Nephron progenitor cell (in vitro differentiated cells): ENCODE measurements around the gene MAGEF1.

Source experiments
- DNase-seq: peaks from one replicate; pipeline ENCODE4 v3.0.0; 2021
- H3K27ac Mint-ChIP-seq: 2 replicates; pipeline ENCODE4 v1.8.0; 2021; ENCODE audit warnings: mild to moderate bottlenecking, moderate library complexity, mixed read lengths
- H3K27me3 Mint-ChIP-seq: 2 replicates; pipeline ENCODE4 v1.8.0; 2021; ENCODE audit warnings: mild to moderate bottlenecking, low read depth, mixed read lengths; ENCODE audit not compliant: poor library complexity
- H3K36me3 Mint-ChIP-seq: 2 replicates; pipeline ENCODE4 v1.8.0; 2021; ENCODE audit warnings: low read depth, mixed read lengths
- H3K4me1 Mint-ChIP-seq: 2 replicates; pipeline ENCODE4 v1.8.0; 2021; ENCODE audit warnings: mixed read lengths
- H3K4me3 Mint-ChIP-seq: 2 replicates; pipeline ENCODE4 v1.8.0; 2021; ENCODE audit warnings: mild to moderate bottlenecking, moderate library complexity, mixed read lengths
- H3K9me3 Mint-ChIP-seq: 2 replicates; pipeline ENCODE4 v1.8.0; 2021; ENCODE audit warnings: mild to moderate bottlenecking, moderate library complexity, mixed read lengths
- CTCF ChIP-seq: fragments of 200-600 bp; sonication (generic); IDR thresholded peaks from 2 replicates; pipeline ENCODE4 v1.5.0; 2021; ENCODE audit warnings: antibody characterized with exemption

The MAGEF1 gene

DNA sequence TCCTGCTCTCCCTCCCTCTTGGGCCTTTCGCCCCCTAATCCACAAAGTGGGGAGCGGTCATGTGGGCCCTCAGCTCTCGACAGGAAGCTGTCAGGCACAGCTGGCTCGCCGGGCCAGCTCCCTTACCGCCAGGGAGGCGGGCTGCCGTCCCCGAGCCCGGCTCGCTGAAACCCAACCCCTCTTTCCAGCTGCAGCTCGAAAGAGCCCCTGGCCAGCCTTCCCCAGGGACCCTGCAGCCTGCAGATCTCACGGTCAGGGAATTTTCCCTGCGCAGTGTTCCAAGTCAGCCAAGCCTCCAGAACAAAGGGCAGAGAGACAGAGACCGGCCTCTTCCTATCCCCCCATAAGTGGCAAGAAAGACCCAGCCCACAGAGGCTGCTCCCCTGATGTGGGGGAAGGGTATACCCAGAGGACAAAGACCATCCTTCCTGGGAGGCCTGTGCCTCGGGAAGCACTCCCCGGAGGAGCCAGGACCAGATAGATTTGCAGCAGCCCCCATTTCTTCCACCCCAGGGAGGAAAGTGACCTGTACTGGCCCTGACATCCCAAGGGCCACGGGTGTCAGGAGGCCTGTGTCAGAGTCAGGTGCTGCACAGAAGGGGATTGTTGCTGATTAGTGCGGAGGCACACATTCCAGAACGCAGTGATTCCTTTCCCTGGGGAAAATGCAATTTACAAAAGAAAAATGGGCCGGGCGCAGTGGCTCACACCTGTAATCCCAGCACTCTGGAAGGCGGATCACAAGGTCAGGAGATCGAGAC, 32.6 kb downstream of the MAGEF1 start:
- peaks cover 3% of the 10 kb centered on the region for H3K27me3 Mint-ChIP-seq
- DNase-seq: peak; percentile 88
- peak overlapping the region; percentile 100 for H3K27ac Mint-ChIP-seq
- H3K4me3 Mint-ChIP-seq: peak overlapping the region; percentile 64
- H3K4me1 Mint-ChIP-seq: peaks cover 70% of the 10 kb centered on the region
- H3K36me3 Mint-ChIP-seq: no peaks in the 10 kb centered on the region
- TF ChIP-seq CTCF: no peak
- H3K9me3 Mint-ChIP-seq: no peaks in the 10 kb centered on the region

- Mint-ChIP-seq H3K4me3 (peak overlapping the region; percentile 64), H3K4me1 (peaks cover 77% of the 10 kb centered on the region), H3K27me3 (peaks cover 7% of the 10 kb centered on the region), H3K36me3 (no peaks in the 10 kb centered on the region), H3K9me3 (no peaks in the 10 kb centered on the region), H3K27ac (peak overlapping the region; percentile 100)
- no peak for DNase-seq
- no peak for TF ChIP-seq CTCF
Measured at GRCh38 chr3:184678317-184679055, 33.4 kb downstream of the MAGEF1 start.

DNA sequence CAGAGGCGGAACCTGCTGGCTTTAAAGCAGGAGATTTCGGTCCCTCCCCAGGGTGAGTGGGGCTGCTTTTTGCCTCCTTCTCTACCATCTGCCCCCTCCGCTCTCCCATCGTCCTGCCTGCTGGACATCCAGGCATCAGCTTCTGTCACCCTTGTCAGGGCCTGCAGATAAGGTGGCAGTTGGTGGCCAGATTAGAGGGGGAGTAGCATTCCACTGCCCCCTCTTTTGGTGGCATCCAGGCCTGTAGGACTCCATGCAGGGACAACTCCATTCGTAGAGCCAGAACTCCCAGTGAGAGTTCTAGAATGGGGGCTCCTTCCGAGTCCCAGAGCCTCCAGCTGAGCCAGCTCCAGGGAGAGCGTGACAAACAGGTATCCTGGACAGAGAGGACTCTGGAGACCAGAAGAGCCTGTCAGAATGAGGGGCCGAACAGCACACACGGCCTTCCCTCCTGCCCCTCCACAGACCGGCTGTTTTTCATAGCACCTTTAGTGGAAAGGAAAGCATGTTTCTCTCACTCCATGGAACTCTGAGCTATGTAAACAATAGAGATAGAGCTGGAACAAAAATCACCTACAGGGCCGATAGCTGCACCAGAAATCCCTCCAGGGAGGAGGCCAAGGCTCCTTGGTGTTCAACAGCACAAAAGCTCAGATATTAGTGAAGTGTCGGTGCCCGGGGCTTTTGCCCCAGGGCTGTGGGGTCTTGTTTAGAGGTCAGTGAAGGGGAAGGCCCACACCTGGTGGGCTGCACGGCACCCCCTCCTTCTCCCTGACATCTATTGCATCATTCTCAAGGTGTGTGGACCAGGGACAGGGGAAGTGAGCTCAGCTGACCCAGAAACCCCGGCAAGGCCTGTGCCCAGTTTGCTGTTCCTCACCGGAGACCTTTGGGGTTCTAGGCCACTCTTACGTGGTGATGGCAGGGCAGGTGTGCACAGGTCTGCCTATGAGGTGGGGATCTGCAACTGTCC, 34.2 kb downstream of the MAGEF1 start:
- DNase-seq: no peak
- peaks cover 7% of the 10 kb centered on the region for H3K27me3 Mint-ChIP-seq
- no peaks in the 10 kb centered on the region for H3K9me3 Mint-ChIP-seq
- H3K4me1 Mint-ChIP-seq: peaks cover 86% of the 10 kb centered on the region
- no peaks in the 10 kb centered on the region for H3K36me3 Mint-ChIP-seq
- no peak for TF ChIP-seq CTCF
- peak overlapping the region; percentile 12 for H3K4me3 Mint-ChIP-seq
- H3K27ac Mint-ChIP-seq: no peak overlapping the region

- H3K36me3 Mint-ChIP-seq: no peaks in the 10 kb centered on the region
- DNase-seq: no peak
- peaks cover 7% of the 10 kb centered on the region for H3K27me3 Mint-ChIP-seq
- no peak overlapping the region for H3K4me3 Mint-ChIP-seq
- H3K4me1 Mint-ChIP-seq: peaks cover 90% of the 10 kb centered on the region
- H3K9me3 Mint-ChIP-seq: no peaks in the 10 kb centered on the region
- H3K27ac Mint-ChIP-seq: peak overlapping the region; percentile 29
- TF ChIP-seq CTCF: no peak
Measured at GRCh38 chr3:184676927-184677326, 34.9 kb downstream of the MAGEF1 start.

- DNase-seq: no peak
- Mint-ChIP-seq H3K4me1 (peaks cover 81% of the 10 kb centered on the region), H3K27me3 (peaks cover 14% of the 10 kb centered on the region), H3K36me3 (no peaks in the 10 kb centered on the region), H3K4me3 (no peak overlapping the region), H3K27ac (no peak overlapping the region), H3K9me3 (no peaks in the 10 kb centered on the region)
- no peak for TF ChIP-seq CTCF
Measured at GRCh38 chr3:184674626-184675025, 37.2 kb downstream of the MAGEF1 start.
